Measurements from ENCODE around the gene APOC3.

- TF ChIP-seq HMGXB4 (CRISPR knock-in tag; IDR thresholded peaks at IDR 0.05) = no peak
- no peak for TF ChIP-seq GRHL2 (CRISPR knock-in tag; IDR thresholded peaks at IDR 0.05; ENCODE audit: insufficient replicate concordance, severe bottlenecking)
- TF ChIP-seq MAX (CRISPR knock-in tag; IDR thresholded peaks at IDR 0.05) = no peak
These were observed 34.9 kb upstream of the APOC3 start for GRCh38 chr11:116794851-116795250.

Data from WTC11 (cell line).